IPS-NIHi11 (cell line): ENCODE results near the gene HIVEP3.

Experiments used
- DNase-seq: peaks from one replicate; pipeline ENCODE4 v3.0.0; 2012; ENCODE audit warnings: mixed read lengths, low spot score

Gene HIVEP3

DNA sequence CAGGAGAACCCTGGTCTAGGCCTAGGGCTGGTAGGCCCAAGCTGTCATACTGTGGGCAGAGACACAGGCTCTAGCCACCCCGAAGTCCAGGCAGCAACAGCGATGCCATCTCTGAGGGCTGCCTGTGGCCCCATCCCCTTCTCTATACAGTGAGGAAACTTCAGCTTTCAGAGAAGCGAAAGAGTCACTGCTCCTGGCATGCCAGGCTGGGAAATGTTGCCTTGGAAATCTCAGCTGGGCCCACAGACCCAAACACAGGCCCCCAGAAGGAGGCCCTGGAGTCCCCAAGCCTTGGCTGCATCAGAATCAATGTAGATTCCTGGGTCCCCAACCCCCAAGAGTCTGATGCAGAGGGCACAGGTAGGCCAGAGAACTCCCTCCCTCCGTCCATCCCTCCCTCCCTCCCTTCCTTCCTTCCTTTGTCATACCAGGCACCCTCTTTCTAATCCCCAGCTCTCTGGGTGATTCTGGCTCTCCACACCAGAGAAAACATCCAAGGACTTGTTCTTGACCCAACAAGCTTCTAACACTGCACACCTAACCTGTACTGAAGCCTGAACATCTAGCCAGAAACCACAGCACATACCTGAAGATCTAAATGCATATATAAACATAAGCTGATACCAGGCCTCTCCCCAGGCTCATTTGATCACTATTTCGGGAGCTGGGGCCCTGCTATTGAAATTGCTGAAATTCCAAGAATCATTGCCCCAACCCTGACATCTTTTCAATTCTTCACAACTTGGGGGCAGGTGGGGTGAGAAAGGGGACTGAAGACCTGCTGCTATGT is 291.0 kb downstream of the HIVEP3 start:
- no peak for DNase-seq

- DNase-seq: no peak
Observed at GRCh38 chr1:41626616-41627375, 291.9 kb downstream of the HIVEP3 start.

DNA sequence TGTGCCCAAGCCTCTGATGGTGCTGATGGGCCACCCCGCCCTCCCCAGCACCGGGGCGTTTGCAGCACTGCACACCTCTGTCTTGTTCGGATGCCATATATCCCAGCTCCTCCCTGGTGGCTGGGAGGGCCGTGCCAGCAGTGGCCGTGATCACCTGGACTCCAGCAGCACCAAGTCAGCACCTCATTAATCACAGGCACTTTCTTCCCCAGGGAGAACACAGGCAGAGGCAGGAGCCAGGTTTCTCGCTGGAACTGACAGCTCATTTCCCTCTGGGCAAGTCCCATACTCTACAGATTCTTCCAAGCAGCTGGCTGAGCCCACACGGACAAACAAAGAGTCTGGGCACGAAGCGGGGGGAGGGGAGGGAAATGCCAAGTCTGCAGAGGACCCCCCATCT is 292.6 kb downstream of the HIVEP3 start:
- no peak for DNase-seq

DNA sequence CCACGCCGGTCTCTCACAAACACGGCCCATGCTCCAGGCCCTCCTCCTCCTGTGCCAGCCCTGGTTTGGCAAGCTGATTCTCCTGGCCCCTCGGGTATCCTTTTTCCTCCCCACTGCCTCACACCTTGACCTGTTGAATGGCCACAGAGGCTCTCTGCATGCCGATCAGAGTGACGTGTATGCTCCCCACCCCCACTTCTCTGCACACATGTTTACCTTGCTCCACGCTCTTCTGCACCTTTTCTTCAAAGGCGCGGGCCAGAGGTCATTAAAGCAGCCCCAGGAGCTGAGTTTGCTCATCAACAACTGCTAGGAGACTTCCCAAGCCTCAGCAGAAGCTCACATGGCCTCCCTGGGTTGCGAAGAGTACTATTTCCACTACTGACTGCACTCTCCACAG is 295.0 kb downstream of the HIVEP3 start:
- no peak for DNase-seq

DNA sequence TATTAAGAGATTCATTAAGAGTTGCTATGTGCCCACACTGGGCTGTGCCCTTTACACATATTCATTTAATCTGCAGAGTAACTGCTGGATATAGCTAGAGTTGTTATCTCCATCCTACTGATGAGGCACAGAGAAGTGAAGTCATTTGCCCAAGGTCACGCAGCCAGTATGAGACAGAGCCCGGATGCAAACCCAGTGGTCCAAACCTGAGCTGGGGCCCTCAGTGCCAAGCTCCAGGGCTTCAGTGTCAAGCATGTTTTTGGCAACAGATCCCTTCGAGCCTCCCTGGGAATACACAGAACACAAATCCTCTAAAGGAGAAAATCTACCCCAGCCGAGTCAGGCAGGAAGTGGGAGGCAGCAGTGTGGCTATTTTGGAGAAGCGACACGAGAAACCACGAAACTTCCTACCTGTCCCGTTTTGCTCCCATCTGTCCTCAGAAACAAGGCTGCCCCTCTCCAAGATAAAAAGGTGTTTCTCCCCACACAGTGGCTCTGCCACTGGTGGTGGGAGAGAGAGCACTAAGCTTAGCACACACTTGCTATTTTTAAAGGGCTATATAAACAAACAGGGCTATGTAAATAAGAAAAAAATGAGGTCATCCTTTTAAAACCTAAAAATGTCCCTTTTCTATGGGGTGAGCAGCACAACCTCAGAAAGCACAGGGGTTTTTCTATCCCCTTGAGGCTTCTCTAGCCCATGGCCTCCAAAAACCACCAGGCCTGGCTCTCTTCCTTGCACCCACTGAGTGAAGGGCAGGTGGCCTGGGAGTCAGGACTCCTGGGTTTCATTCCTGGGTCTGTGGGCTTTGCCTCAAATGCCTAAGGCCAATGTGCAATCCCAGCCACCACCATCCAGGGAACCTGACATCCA is 295.6 kb downstream of the HIVEP3 start:
- DNase-seq: no peak

GRCh38 chr1:41622402-41622801 is 296.3 kb downstream of the HIVEP3 start:
- no peak for DNase-seq

- DNase-seq: no peak
Observed at GRCh38 chr1:41621791-41622190, 296.9 kb downstream of the HIVEP3 start.

DNA sequence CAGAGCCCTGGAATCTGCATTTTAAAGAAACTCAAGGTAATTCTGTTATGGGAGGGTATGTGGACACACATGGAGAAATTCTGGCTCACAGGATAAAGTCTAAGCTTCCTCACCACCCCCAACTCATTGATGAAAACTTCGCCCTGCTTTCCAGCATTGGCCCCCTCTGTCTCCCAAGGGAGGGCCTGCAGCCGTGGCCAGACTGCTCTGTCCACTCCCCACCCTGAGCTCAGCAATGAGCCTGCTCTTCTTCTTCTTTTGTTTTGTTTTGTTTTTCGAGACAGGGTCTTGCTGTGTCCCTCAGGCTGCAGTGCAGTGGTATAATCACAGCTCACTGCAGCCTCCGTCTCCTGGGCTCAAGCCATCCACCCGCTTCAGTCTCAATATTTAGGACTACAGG is 297.5 kb downstream of the HIVEP3 start:
- no peak for DNase-seq

DNA sequence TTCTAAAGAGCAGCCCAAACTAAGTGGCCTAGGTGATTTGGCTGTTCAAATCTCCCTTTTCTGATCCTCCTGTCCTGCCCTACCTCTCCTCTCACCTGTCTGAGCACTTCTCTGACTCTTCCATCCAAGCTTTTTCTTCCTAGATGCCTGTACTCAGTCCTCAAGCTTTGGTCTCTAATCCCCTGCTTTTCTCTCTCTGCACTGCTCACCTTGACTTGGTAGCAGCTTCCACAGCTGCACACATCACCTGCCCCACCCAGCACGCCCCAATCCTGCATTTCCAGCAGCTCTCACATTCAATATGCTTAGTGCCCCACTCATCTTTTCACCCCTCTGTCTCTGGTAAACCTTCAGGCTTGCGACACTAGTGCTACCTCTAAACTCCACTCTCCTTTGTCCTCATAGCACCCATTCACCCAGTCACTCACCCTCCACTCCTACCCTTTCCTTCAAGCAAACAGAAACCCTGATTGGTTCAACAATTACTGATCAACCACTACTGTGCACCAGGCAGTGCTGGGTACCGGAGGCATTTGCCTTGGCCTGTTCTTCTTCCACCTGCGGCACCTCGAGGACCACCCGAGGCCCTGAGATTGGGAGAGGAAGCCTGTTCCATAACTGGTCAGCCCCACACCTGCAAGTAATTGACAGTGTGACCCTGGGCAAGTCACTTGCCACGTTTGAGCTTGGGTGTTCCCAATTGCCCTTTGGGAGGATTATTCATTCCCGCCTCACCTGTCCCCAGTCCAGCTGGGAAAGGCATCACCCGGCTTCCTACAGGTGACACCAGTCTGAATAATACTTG is 298.2 kb downstream of the HIVEP3 start:
- no peak for DNase-seq

- DNase-seq: no peak
Observed at GRCh38 chr1:41619511-41620364, 299.0 kb downstream of the HIVEP3 start.

- no peak for DNase-seq
Observed at GRCh38 chr1:41618871-41619270, 299.9 kb downstream of the HIVEP3 start.

- DNase-seq: no peak
Observed at GRCh38 chr1:41618066-41618825, 300.5 kb downstream of the HIVEP3 start.

DNA sequence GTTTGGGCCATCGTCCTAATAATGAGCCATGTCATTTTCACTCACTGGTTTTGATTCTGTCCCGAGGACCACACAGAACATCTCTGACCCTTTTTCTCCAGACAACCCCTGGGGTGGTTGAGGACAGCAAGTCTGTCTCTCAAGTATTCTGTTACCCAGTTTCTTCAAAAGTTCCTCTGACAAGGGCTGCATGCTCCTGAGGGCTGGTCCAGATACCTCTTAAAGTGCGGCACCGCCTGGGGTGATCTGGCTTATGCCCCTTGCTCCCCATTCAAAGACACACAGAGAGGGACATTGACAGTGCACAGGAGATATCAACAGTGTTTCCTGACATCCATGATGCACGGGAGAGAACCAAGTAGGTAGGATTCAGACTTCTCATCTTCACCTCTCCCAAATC is 301.4 kb downstream of the HIVEP3 start:
- no peak for DNase-seq

DNA sequence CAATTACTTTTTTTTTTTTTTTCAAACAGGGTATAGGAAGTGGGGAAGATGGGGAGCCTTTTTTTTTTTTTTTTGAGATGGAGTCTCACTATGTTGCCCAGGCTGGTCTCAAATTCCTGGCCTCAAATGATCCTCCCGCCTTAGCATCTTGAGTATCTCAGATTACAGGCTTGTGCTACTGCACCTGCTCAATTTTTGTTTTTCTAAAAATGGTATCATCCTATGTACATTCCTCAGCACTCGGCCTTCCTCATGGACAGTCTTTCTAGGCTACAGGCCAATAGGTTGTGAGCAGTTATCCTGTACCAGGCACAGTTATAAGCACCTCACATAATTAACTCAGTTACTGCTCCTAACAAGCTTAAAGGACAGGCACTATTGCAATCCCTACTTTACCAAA is 302.2 kb downstream of the HIVEP3 start:
- DNase-seq: no peak

GRCh38 chr1:41615981-41616380 is 302.7 kb downstream of the HIVEP3 start:
- no peak for DNase-seq

GRCh38 chr1:41615316-41615715 is 303.4 kb downstream of the HIVEP3 start:
- no peak for DNase-seq

DNA sequence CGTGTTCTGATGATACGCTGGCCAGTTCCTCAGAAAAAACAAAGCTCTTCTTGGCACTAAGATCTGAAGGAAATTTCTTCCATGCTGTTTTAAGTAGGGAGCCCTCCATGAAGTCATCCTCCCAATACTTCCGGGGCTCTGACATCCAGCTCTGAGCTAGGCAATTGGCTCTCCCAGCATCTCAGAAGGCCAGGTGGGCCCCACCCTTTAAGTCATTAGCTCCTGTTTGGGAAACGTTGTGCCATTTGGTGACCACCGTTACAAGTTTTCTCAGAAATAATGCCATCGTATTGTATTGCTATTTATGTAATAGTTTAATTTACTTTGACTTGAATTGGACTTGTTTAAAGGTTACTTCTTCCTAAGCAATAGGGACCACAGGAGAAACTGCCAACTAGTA is 303.9 kb downstream of the HIVEP3 start:
- no peak for DNase-seq

- no peak for DNase-seq
Observed at GRCh38 chr1:41613689-41614574, 304.8 kb downstream of the HIVEP3 start.

DNA sequence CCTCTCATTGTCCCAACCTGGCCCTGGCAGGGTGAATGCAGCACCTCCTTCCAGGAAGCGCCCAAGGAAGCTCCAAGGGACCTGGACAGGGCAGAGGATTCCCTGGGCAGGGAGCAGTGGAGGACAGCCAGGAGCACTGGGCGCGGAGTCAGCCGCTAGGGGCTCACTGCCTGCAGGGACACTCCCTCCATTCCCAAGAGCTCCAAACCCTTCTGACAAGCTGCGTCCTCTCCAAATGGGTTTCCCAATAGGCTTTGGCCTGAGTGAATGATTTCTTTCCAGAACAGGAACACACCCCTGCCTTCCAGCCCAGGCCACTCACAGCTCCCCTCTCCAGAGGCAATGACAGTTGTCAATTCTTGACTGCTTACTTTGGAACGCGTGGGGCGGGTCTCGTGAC is 305.8 kb downstream of the HIVEP3 start:
- no peak for DNase-seq
